GM12872 (cell line): Measurements from ENCODE around the gene TMPRSS5.

Experiments
- TF ChIP-seq, protein P1 (sequence below): IDR thresholded peaks from 3 replicates; pipeline ENCODE4 v1.5.1; 2011; ENCODE audit warnings: low read depth, mild to moderate bottlenecking, low read length, moderate library complexity; ENCODE audit not compliant: insufficient read depth

TMPRSS5 gene

GRCh38 chr11:113705871-113706655 lies at the start of gene TMPRSS5:
Gene TMPRSS5, minus strand, starts transcription at chr11:113706308. Its CDS starts 84 bp downstream, at chr11:113706224.
- TF ChIP-seq, protein P1, sequence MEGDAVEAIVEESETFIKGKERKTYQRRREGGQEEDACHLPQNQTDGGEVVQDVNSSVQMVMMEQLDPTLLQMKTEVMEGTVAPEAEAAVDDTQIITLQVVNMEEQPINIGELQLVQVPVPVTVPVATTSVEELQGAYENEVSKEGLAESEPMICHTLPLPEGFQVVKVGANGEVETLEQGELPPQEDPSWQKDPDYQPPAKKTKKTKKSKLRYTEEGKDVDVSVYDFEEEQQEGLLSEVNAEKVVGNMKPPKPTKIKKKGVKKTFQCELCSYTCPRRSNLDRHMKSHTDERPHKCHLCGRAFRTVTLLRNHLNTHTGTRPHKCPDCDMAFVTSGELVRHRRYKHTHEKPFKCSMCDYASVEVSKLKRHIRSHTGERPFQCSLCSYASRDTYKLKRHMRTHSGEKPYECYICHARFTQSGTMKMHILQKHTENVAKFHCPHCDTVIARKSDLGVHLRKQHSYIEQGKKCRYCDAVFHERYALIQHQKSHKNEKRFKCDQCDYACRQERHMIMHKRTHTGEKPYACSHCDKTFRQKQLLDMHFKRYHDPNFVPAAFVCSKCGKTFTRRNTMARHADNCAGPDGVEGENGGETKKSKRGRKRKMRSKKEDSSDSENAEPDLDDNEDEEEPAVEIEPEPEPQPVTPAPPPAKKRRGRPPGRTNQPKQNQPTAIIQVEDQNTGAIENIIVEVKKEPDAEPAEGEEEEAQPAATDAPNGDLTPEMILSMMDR: no peak

GRCh38 chr11:113752932-113753331 lies 46.8 kb upstream of the TMPRSS5 start:
- TF ChIP-seq, protein P1: no peak

- TF ChIP-seq, protein P1: no peak
Measured at GRCh38 chr11:113736323-113736722, 30.2 kb upstream of the TMPRSS5 start.

DNA sequence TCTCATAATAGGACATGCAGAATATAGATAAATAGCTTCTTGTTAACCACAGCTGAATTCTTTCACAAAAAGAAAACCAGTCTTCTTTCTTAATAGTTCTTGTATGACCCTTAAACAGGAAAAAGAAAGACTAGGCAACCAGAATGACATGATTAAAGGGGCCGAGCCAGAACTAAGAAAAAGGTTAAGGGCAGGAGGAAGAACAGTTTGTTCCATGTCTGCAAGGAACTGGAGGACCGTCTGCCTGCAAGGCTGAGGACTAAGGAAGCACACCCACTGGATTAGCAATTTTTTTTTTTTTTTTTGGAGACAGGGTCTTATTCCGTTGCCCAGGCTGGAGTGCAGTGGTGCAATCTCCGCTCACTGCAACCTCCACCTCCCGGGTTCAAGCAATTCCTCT lies 26.0 kb upstream of the TMPRSS5 start:
- TF ChIP-seq, protein P1: no peak

DNA sequence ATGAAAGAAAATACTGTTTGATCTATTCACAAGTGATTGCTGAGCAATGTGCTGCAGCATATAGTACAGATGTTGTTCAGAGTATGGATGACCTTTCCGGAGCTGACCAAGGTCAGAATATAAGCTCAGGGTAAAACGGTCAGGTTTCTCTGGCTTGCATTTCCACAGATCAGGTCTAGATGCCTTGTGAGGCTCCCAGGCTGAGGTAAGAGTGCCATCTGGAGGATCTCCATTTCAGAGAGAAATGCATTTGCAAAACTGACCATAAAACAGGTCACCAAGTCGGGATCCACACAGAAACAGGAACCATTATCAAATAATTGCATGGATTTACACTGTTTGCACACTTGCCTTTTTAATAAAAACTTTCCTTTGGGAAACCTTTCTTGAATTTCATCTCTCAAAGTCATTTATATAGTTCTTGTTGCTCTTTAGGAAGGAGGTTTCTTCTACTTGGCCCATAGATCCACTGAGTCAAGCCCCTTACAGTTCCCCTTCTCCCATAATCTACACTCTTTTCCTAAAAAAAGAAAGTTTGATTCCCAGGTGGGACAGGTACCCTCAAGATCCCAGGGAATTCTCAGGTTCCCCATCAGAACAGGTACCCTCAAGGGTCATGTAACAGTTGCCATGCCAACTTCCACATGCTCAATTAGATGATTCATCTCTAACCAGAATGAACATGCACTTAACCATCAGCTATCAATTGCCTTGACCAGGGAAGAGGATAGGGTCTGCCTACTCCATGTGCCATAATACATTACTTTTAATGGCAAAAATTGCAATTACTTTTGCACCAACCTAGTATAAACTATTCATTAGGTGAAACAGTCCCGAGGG lies 25.0 kb upstream of the TMPRSS5 start:
- TF ChIP-seq, protein P1: peak; percentile 37; the same call in 2 of the 3 replicates

GRCh38 chr11:113729456-113729855 lies 23.3 kb upstream of the TMPRSS5 start:
- TF ChIP-seq, protein P1: no peak

GRCh38 chr11:113728814-113729213 lies 22.7 kb upstream of the TMPRSS5 start:
- TF ChIP-seq, protein P1: no peak
